CD4-positive, alpha-beta T cell (primary cell): ENCODE measurements around the gene ADIPOR1. TPM values are rescaled to one million over a fixed set of nuclear protein-coding genes. Genes with fewer than 3 reads are reported as not detected.
A peak's percentile ranks its signal among the peaks of the same experiment; 100 is the strongest.

Source experiments
- ATAC-seq: fragments of 200-7000 bp; cut with Tn5 transposase; one replicate; pipeline ENCODE4 v1.10.0; 2022; ENCODE audit warnings: mild to moderate bottlenecking; ENCODE audit not compliant: poor library complexity
- CTCF ChIA-PET: fragments of 350-600 bp; sonication (Branson Sonifier 250); formaldehyde crosslinking; loops from one replicate; lab custom pipeline; 2021; ENCODE audit warnings: antibody characterized with exemption, inconsistent platforms; lab: Charles Lee
- POLR2A ChIA-PET: fragments of 350-600 bp; sonication (Branson Sonifier 250); formaldehyde crosslinking; loops from one replicate; lab custom pipeline; 2021; ENCODE audit warnings: antibody characterized with exemption, inconsistent platforms; lab: Charles Lee
- DNase-seq, 14 experiments: peaks; one replicate each; pipeline ENCODE4 v3.0.0-alpha.2; 2013 to 2020; ENCODE audit warnings: mixed read lengths in 2 of 14
- H3K27ac ChIP-seq, 2 donors: one replicate each; pipeline versions ENCODE4 v1.5.1 to v1.7.0; 2013; ENCODE audit warnings: low read length in 2 of 2, low read depth in 1 of 2, mild to moderate bottlenecking in 1 of 2
- H3K27me3 ChIP-seq, 2 experiments: 1 replicate in 1 of 2; 2 replicates in 1 of 2; pipeline versions ENCODE4 v1.6.1 to v1.7.0; 2013; ENCODE audit warnings: low read length in 2 of 2, control low read depth in 1 of 2, mild to moderate bottlenecking in 1 of 2, moderate library complexity in 1 of 2; ENCODE audit not compliant: insufficient read depth in 2 of 2, control insufficient read depth in 1 of 2
- H3K36me3 ChIP-seq: one replicate; pipeline ENCODE4 v1.6.1; 2013; ENCODE audit warnings: low read length, control low read depth; ENCODE audit not compliant: insufficient read depth
- H3K4me1 ChIP-seq: one replicate; pipeline ENCODE4 v1.6.1; 2013; ENCODE audit warnings: low read length, control low read depth; ENCODE audit not compliant: insufficient read depth
- H3K4me3 ChIP-seq: one replicate; pipeline ENCODE4 v1.5.1; 2013; ENCODE audit warnings: mild to moderate bottlenecking, low read length, moderate library complexity
- H3K9me3 ChIP-seq, 2 experiments: 1 replicate in 1 of 2; 2 replicates in 1 of 2; pipeline versions ENCODE4 v1.6.1 to v1.7.0; 2013; ENCODE audit warnings: low read length in 2 of 2, mild to moderate bottlenecking in 2 of 2, control low read depth in 1 of 2, moderate library complexity in 1 of 2; ENCODE audit not compliant: control insufficient read depth in 1 of 2, insufficient read depth in 1 of 2
- H3K27ac Mint-ChIP-seq: one replicate; pipeline ENCODE4 v1.8.0; 2020; ENCODE audit warnings: mixed read lengths
- H3K27me3 Mint-ChIP-seq: one replicate; pipeline ENCODE4 v1.8.0; 2021; ENCODE audit warnings: mixed read lengths
- H3K36me3 Mint-ChIP-seq: one replicate; pipeline ENCODE4 v1.8.0; 2021; ENCODE audit warnings: low read depth, mixed read lengths
- H3K4me1 Mint-ChIP-seq: one replicate; pipeline ENCODE4 v1.8.0; 2021; ENCODE audit warnings: low read depth, mixed read lengths
- H3K4me3 Mint-ChIP-seq: one replicate; pipeline ENCODE4 v1.8.0; 2020; ENCODE audit warnings: mild to moderate bottlenecking, mixed read lengths
- H3K9me3 Mint-ChIP-seq: one replicate; pipeline ENCODE4 v1.8.0; 2020; ENCODE audit warnings: mixed read lengths
- CTCF ChIP-seq: fragments of 200-600 bp; IDR thresholded peaks from one replicate; pipeline ENCODE4 v1.8.0; 2022; ENCODE audit warnings: antibody characterized with exemption, mild to moderate bottlenecking
- intact Hi-C, 2 experiments: fragments of 100-400 bp; cut with DNase I in 1 of 2; cut with micrococcal nuclease in 1 of 2; formaldehyde crosslinking; loops; one replicate each; pipeline versions ENCODE4 v1.15.1 to v1.9.0; 2023 to 2025; cut with DNase I, micrococcal nuclease
- total RNA-seq, 174 experiments: library from RNA in 2 of 174; stranded (reverse) in 2 of 174; gene quantifications; one replicate each; pipeline ENCODE4 v1.2.3 and lab custom pipeline; 2021 to 2026

Gene ADIPOR1
- total RNA-seq, 2 experiments from 2014 or later, result 91.5 to 95.6 TPM

GRCh38 chr1:202926581-202927491, 31.3 kb downstream of the ADIPOR1 start, which contains the start of gene KLHL12:
TSS of gene KLHL12 (minus strand) at chr1:202927234. CDS start at chr1:202925162, 2,072 bp downstream.
- H3K27ac Mint-ChIP-seq, result peak within 1 kb of the TSS; percentile 98
- TF ChIP-seq CTCF, result peak; percentile 69
- peaks cover 42% of the 10 kb centered on the region for H3K36me3 Mint-ChIP-seq
- ATAC-seq (peak; percentile 92), DNase-seq (peak; percentile 89 to 97 (median 92))
- ChIA-PET CTCF (interaction anchor here (0.5 to 1.2 kb wide), 10 partner anchors 36 to 576 kb away, joined by 3 to 5 read pairs (median 3); partner anchors contain the start of genes CYB5R1 and RABIF), POLR2A (interaction anchor here (0.6 to 1.6 kb wide), 13 partner anchors 10 to 578 kb away, joined by 3 to 15 read pairs (median 4); partner anchors contain the start of genes ADIPOR1, CYB5R1, KDM5B and PPP1R12B)
- Histone ChIP-seq H3K4me1 (peaks cover 14% of the 10 kb centered on the region), H3K4me3 (peak within 1 kb of the TSS; percentile 93), H3K9me3 (no peaks in the 10 kb centered on the region), H3K27ac (peak within 1 kb of the TSS; percentile 88 to 89), H3K27me3 (no peaks in the 10 kb centered on the region), H3K36me3 (peaks cover 19% of the 10 kb centered on the region)
- H3K27me3 Mint-ChIP-seq, result no peaks in the 10 kb centered on the region
- intact Hi-C loops, result loop anchor here (1.0 to 10.0 kb wide), 6 partner anchors 32 to 112 kb away; partner anchors contain the start of genes ADIPOR1 (in 1 of the 2) and PCAT6 (in 1 of the 2)
- H3K4me1 Mint-ChIP-seq, result peaks cover 42% of the 10 kb centered on the region
- H3K4me3 Mint-ChIP-seq, result peak within 1 kb of the TSS; percentile 98
- H3K9me3 Mint-ChIP-seq, result no peaks in the 10 kb centered on the region

GRCh38 chr1:202923533-202923932, 34.6 kb downstream of the ADIPOR1 start:
- Mint-ChIP-seq H3K4me3 (peak overlapping the region; percentile 18), H3K36me3 (peaks cover 60% of the 10 kb centered on the region), H3K4me1 (peaks cover 42% of the 10 kb centered on the region), H3K9me3 (no peaks in the 10 kb centered on the region), H3K27ac (no peak overlapping the region), H3K27me3 (no peaks in the 10 kb centered on the region)
- no peak for TF ChIP-seq CTCF
- CTCF ChIA-PET, result no interaction called here
- intact Hi-C loops, result loop anchor here in 1 of 2 experiments (10.0 kb wide), 1 partner anchor 109 kb away; the partner anchor contains the start of gene PCAT6
- H3K4me1 ChIP-seq, result peaks cover 14% of the 10 kb centered on the region
- POLR2A ChIA-PET, result no interaction called here
- no peaks in the 10 kb centered on the region for H3K27me3 ChIP-seq
- no peaks in the 10 kb centered on the region for H3K9me3 ChIP-seq
- peaks cover 29% of the 10 kb centered on the region for H3K36me3 ChIP-seq
- H3K4me3 ChIP-seq, result no peak overlapping the region
- DNase-seq (no peak), ATAC-seq (no peak)
- H3K27ac ChIP-seq, result no peak overlapping the region

GRCh38 chr1:202919615-202920014, 38.5 kb downstream of the ADIPOR1 start:
- Mint-ChIP-seq H3K4me3 (no peak overlapping the region), H3K27me3 (no peaks in the 10 kb centered on the region), H3K9me3 (no peaks in the 10 kb centered on the region), H3K27ac (no peak overlapping the region), H3K4me1 (peaks cover 24% of the 10 kb centered on the region), H3K36me3 (peaks cover 78% of the 10 kb centered on the region)
- H3K4me1 ChIP-seq, result peaks cover 3% of the 10 kb centered on the region
- ChIA-PET POLR2A (no interaction called here), CTCF (interaction anchor here (0.5 kb wide), 1 partner anchor 89 kb away, joined by 3 read pairs; no protein-coding TSS in a partner anchor)
- no peak for TF ChIP-seq CTCF
- no peaks in the 10 kb centered on the region for H3K27me3 ChIP-seq
- intact Hi-C loops, result loop anchor here in 1 of 2 experiments (10.0 kb wide), 1 partner anchor 105 kb away; the partner anchor contains the start of gene PCAT6
- no peak for DNase-seq
- no peak overlapping the region for H3K27ac ChIP-seq
- H3K9me3 ChIP-seq, result no peaks in the 10 kb centered on the region
- H3K36me3 ChIP-seq, result peaks cover 61% of the 10 kb centered on the region
- H3K4me3 ChIP-seq, result no peak overlapping the region
- no peak for ATAC-seq
